Breast epithelium (tissue), 3 donors: Measurements from ENCODE around the gene SPTLC2.

Experiments
- POLR2A ChIP-seq: fragments of 450-650 bp; IDR thresholded peaks from one replicate; pipeline ENCODE4 v1.6.1; 2016; ENCODE audit warnings: antibody characterized with exemption, mild to moderate bottlenecking, moderate library complexity
- TF ChIP-seq, protein P1 (sequence below), 3 donors: fragments of 450-650 bp; IDR thresholded peaks; one replicate each; pipeline ENCODE4 v1.5.1; 2016 to 2017; ENCODE audit warnings: antibody characterized with exemption in 3 of 3, mild to moderate bottlenecking in 3 of 3, moderate library complexity in 3 of 3

DNA sequence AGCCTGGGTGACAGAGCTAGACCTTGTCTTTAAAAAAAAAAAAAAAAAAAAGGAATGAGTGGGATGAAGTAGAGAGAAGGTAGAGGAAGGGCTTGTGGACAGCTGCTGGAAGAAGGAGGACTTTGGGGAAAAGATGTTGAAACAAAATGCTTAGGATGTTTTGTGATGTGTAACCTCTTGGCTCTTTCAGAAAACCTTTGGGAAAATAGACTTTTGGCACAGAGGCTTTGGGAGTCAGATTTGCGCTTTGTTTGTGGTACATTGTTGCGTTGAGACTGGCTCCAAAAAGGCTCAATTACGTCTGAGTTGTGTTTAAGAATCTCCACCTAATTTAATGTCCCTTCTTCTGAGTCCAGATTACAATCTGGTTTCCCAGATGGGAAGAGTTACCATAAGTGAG, 32.9 kb upstream of the SPTLC2 start:
- TF ChIP-seq, protein P1, sequence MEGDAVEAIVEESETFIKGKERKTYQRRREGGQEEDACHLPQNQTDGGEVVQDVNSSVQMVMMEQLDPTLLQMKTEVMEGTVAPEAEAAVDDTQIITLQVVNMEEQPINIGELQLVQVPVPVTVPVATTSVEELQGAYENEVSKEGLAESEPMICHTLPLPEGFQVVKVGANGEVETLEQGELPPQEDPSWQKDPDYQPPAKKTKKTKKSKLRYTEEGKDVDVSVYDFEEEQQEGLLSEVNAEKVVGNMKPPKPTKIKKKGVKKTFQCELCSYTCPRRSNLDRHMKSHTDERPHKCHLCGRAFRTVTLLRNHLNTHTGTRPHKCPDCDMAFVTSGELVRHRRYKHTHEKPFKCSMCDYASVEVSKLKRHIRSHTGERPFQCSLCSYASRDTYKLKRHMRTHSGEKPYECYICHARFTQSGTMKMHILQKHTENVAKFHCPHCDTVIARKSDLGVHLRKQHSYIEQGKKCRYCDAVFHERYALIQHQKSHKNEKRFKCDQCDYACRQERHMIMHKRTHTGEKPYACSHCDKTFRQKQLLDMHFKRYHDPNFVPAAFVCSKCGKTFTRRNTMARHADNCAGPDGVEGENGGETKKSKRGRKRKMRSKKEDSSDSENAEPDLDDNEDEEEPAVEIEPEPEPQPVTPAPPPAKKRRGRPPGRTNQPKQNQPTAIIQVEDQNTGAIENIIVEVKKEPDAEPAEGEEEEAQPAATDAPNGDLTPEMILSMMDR (IDR thresholded peaks at IDR 0.05): no peak
- TF ChIP-seq POLR2A: no peak
